RPMI8226 (cell line): Measurements from ENCODE around the gene IL36A.

Experiments used
- DNase-seq: peaks from one replicate; pipeline ENCODE4 v3.0.0-alpha.2; 2015

IL36A gene

DNA sequence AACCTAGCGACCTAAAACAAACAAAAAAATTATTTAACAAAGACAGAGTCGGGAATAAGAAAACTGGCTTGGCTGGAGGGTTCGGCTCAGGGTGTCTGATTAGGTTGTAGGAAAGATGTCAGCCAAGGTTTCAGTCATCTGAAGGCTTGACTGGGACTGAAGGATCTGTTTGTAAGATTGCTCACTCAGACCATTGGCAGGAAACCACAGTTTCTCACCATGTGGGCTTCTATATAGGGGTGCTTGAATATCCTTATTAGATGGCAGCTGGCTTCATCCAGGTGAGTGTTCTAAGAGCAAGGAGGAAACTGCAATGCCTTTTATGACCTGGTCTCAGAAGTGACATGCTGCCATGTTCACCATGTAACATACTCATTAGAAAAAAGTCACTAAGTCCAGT lies 48.4 kb downstream of the IL36A start:
- DNase-seq: no peak

GRCh38 chr2:113054066-113054465 lies 48.8 kb downstream of the IL36A start:
- no peak for DNase-seq

GRCh38 chr2:113056521-113056920 lies 51.3 kb downstream of the IL36A start:
- DNase-seq: no peak

- DNase-seq: no peak
Measured at GRCh38 chr2:113057117-113057516, 51.9 kb downstream of the IL36A start.
